CD14-positive monocyte (primary cell): ENCODE measurements around the gene PELI2. TPM values are rescaled to one million over a fixed set of nuclear protein-coding genes. Genes with fewer than 3 reads are reported as not detected.

Source experiments
- DNase-seq, 3 donors: peaks; one replicate each; pipeline ENCODE4 v3.0.0-alpha.2; 2011 to 2022
- H2AFZ ChIP-seq: 2 replicates; pipeline ENCODE4 v1.6.0; 2012; ENCODE audit warnings: mild to moderate bottlenecking, low read depth, low read length, inconsistent platforms; ENCODE audit not compliant: insufficient read depth, poor library complexity, severe bottlenecking
- H3K27ac ChIP-seq, 2 donors: 1 replicate in 1 of 2; 2 replicates in 1 of 2; pipeline ENCODE4 v1.5.1; 2012 to 2013; ENCODE audit warnings: low read length in 2 of 2, control low read depth in 1 of 2, inconsistent platforms in 1 of 2, low read depth in 1 of 2, mild to moderate bottlenecking in 1 of 2
- H3K27me3 ChIP-seq, 2 donors: one replicate each; pipeline versions ENCODE4 v1.6.0 to v1.6.1; 2011 to 2013; ENCODE audit warnings: low read length in 2 of 2; ENCODE audit not compliant: control insufficient read depth in 2 of 2, insufficient read depth in 2 of 2
- H3K36me3 ChIP-seq, 2 donors: replicated peaks in 1 of 2; 1 replicate in 1 of 2; 2 replicates in 1 of 2; pipeline versions ENCODE4 v1.5.1 to v1.6.1; 2012 to 2013; ENCODE audit warnings: low read length in 2 of 2, control low read depth in 1 of 2, inconsistent platforms in 1 of 2, mild to moderate bottlenecking in 1 of 2; ENCODE audit not compliant: insufficient read depth in 2 of 2, control insufficient read depth in 1 of 2
- H3K4me1 ChIP-seq, 2 donors: 1 replicate in 1 of 2; 2 replicates in 1 of 2; pipeline versions ENCODE4 v1.5.1 to v1.6.1; 2012 to 2013; ENCODE audit warnings: low read length in 2 of 2, control low read depth in 1 of 2, inconsistent platforms in 1 of 2, mild to moderate bottlenecking in 1 of 2, moderate library complexity in 1 of 2; ENCODE audit not compliant: insufficient read depth in 2 of 2, control insufficient read depth in 1 of 2
- H3K4me2 ChIP-seq: replicated peaks from 2 replicates; pipeline ENCODE3; 2012; ENCODE audit warnings: low read length, moderate library complexity, mild to moderate bottlenecking; ENCODE audit not compliant: poor library complexity, severe bottlenecking; ENCODE audit errors: extremely low read depth
- H3K4me3 ChIP-seq, 3 experiments: fragments of 200-600 bp in 1 of 3; sonication (generic) in 1 of 3; replicated peaks in 1 of 3; 1 replicate in 2 of 3; 2 replicates in 1 of 3; pipeline ENCODE4 v1.5.1; 2011 to 2013; ENCODE audit warnings: low read length in 3 of 3, mild to moderate bottlenecking in 3 of 3, control low read depth in 2 of 3, low read depth in 2 of 3, inconsistent platforms in 1 of 3, moderate library complexity in 1 of 3
- H3K79me2 ChIP-seq: 2 replicates; pipeline ENCODE4 v1.6.0; 2012; ENCODE audit warnings: mild to moderate bottlenecking, control low read depth, inconsistent platforms, low read length, moderate library complexity; ENCODE audit not compliant: insufficient read depth
- H3K9ac ChIP-seq: 2 replicates; pipeline ENCODE4 v1.6.0; 2017; ENCODE audit warnings: low read length, mild to moderate bottlenecking; ENCODE audit not compliant: insufficient read depth, poor library complexity, severe bottlenecking
- H3K9me3 ChIP-seq, 2 donors: replicated peaks in 1 of 2; 1 replicate in 1 of 2; 2 replicates in 1 of 2; pipeline versions ENCODE4 v1.5.1 to v1.6.1; 2012 to 2013; ENCODE audit warnings: low read length in 2 of 2, control low read depth in 1 of 2; ENCODE audit not compliant: control insufficient read depth in 1 of 2, insufficient read depth in 1 of 2
- H4K20me1 ChIP-seq: 2 replicates; pipeline ENCODE4 v1.6.0; 2012; ENCODE audit warnings: mild to moderate bottlenecking, low read length, control low read depth, moderate library complexity; ENCODE audit not compliant: insufficient read depth
- H3K27ac Mint-ChIP-seq, 7 donors: one replicate each; pipeline ENCODE4 v1.8.0; 2020; ENCODE audit warnings: mild to moderate bottlenecking in 7 of 7, mixed read lengths in 7 of 7, moderate library complexity in 6 of 7, inconsistent platforms in 2 of 7
- H3K27me3 Mint-ChIP-seq, 3 donors: one replicate each; pipeline ENCODE4 v1.8.0; 2021 to 2022; ENCODE audit warnings: low read depth in 3 of 3, mild to moderate bottlenecking in 3 of 3, mixed read lengths in 3 of 3, moderate library complexity in 3 of 3, inconsistent platforms in 1 of 3
- H3K36me3 Mint-ChIP-seq, 2 donors: one replicate each; pipeline ENCODE4 v1.8.0; 2020; ENCODE audit warnings: mixed read lengths in 2 of 2, inconsistent platforms in 1 of 2, mild to moderate bottlenecking in 1 of 2
- H3K4me1 Mint-ChIP-seq: one replicate; pipeline ENCODE4 v1.8.0; 2020; ENCODE audit warnings: mild to moderate bottlenecking, mixed read lengths
- H3K4me3 Mint-ChIP-seq, 2 donors: one replicate each; pipeline ENCODE4 v1.8.0; 2020; ENCODE audit warnings: mild to moderate bottlenecking in 2 of 2, mixed read lengths in 2 of 2, moderate library complexity in 1 of 2
- H3K9me3 Mint-ChIP-seq, 7 donors: one replicate each; pipeline ENCODE4 v1.8.0; 2020 to 2022; ENCODE audit warnings: mixed read lengths in 7 of 7, mild to moderate bottlenecking in 6 of 7, moderate library complexity in 6 of 7, inconsistent platforms in 2 of 7
- CTCF ChIP-seq: fragments of 200-600 bp; IDR thresholded peaks from one replicate; pipeline ENCODE4 v1.8.0; 2022; ENCODE audit warnings: antibody characterized with exemption, mild to moderate bottlenecking
- WGBS: methylation state at CpG from one replicate; pipeline ENCODE4 v1.1.5; 2013; ENCODE audit warnings: missing lambda C conversion rate; ENCODE audit not compliant: insufficient coverage; 5-methylcytosine and 5-hydroxymethylcytosine counted together
- intact Hi-C, 2 donors: fragments of 100-400 bp; cut with micrococcal nuclease; formaldehyde crosslinking; loops; one replicate each; pipeline versions ENCODE4 v1.15.0 to v1.15.1; 2023
- polyA plus RNA-seq, 3 donors: library from polyadenylated mRNA; depleted of rRNA in 1 of 3; unstranded in 2 of 3; stranded (reverse) in 1 of 3; fragments of 300-500 nt in 2 of 3; fragments of >200 nt in 1 of 3; fragmentation: Illumina TruSeq in 2 of 3; gene quantifications; 1 replicate in 2 of 3; 2 replicates in 1 of 3; pipeline ENCODE4 v1.2.3, GENCODE V29; 2012 to 2021

Gene PELI2
- polyA plus RNA-seq, 3 donors = 10.1 to 35.8 (median 12.5) TPM

DNA sequence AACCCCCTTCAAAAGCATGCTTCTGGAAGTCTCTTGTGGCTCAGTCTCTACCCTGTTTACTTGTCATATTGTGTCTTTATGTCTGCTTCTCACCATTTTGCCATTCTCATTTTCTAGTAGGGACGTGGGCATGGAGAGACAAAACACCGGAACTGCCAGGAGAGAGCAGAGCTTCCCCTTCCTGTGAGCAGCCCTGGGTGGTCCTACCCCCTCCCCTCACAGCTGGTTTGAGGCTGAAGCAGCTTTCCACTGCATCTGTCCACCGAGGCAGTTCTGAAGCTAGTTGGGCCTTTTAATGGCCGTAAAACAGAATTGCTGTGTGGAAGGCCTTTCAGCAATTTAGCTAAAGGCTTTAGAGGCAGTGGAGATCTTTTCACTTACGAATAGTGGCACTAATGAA is 77.0 kb downstream of the PELI2 start:
- intact Hi-C loops = no loop called here
- Mint-ChIP-seq H3K27me3 (no peaks in the 10 kb centered on the region), H3K4me3 (no peak overlapping the region), H3K4me1 (peaks cover 26% of the 10 kb centered on the region), H3K9me3 (peaks cover 0 to 3% (median 1%) of the 10 kb centered on the region in 7 donors), H3K27ac (peak overlapping the region in 1 of 7 donors; percentile 41), H3K36me3 (peaks cover 10 to 12% of the 10 kb centered on the region in 2 donors)
- Histone ChIP-seq H2AFZ (no peak overlapping the region), H3K4me1 (peaks cover 16 to 22% of the 10 kb centered on the region in 2 donors), H3K36me3 (peaks cover 2 to 10% of the 10 kb centered on the region in 2 donors), H4K20me1 (peaks cover 99% of the 10 kb centered on the region), H3K9ac (no peak overlapping the region), H3K27ac (peak overlapping the region in 1 of 2 donors; percentile 13), H3K9me3 (no peaks in the 10 kb centered on the region), H3K79me2 (peaks cover 59% of the 10 kb centered on the region), H3K27me3 (no peaks in the 10 kb centered on the region), H3K4me3 (no peak overlapping the region), H3K4me2 (no peak overlapping the region)
- no peak for TF ChIP-seq CTCF
- DNase-seq = no peak
- no CpG with 5 or more reads among the region's 5 CpGs for WGBS

DNA sequence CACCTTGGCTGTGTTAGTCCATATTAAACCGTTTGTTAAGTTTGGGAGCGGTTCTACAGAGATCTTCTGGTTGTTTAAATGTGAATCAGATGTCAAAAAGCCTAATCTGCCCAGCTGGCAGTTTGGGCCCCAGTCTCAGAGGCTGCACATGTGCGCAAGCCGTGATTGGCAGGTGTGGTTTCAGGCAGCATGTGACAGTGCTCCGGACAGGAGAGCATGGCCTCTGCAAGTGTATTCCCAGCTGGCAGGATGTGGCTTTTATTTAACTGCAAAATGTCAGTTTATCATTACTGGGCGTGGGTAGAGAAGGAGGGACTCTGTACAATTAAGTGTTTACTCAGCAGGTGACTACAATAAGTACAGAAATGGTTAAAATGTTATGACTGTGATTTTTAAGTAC is 77.5 kb downstream of the PELI2 start:
- H3K27ac Mint-ChIP-seq = peak overlapping the region in 1 of 7 donors; percentile 1

More for the DNA sequence above, 77.5 kb downstream of the PELI2 start:
- Histone ChIP-seq H3K27ac (peak overlapping the region in 1 of 2 donors; percentile 13), H2AFZ (no peak overlapping the region), H3K27me3 (no peaks in the 10 kb centered on the region), H4K20me1 (peaks cover 99% of the 10 kb centered on the region), H3K4me1 (peaks cover 16 to 22% of the 10 kb centered on the region in 2 donors), H3K4me3 (no peak overlapping the region), H3K9me3 (no peaks in the 10 kb centered on the region), H3K9ac (no peak overlapping the region), H3K36me3 (peaks cover 2 to 12% of the 10 kb centered on the region in 2 donors), H3K79me2 (peaks cover 59% of the 10 kb centered on the region), H3K4me2 (no peak overlapping the region)
- WGBS = 16% methylated on average over 6 of the region's 6 CpGs
- Mint-ChIP-seq H3K36me3 (peaks cover 7 to 11% of the 10 kb centered on the region in 2 donors), H3K4me1 (peaks cover 26% of the 10 kb centered on the region), H3K9me3 (no peaks in the 10 kb centered on the region), H3K27me3 (no peaks in the 10 kb centered on the region), H3K4me3 (no peak overlapping the region)
- TF ChIP-seq CTCF = no peak
- no peak for DNase-seq
- intact Hi-C loops = no loop called here
